Neural cell (in vitro differentiated cells): ENCODE measurements around the gene HDGFL3.
"Not testable (repeated sequence)": the region's sequence is repeated elsewhere in the genome, so short reads cannot be mapped to it uniquely, and the experiment has no call there.

Source experiments
- EP300 ChIP-seq: fragments of 450-650 bp; conservative IDR thresholded peaks from 2 replicates; pipeline ENCODE4 v1.6.1; 2014; ENCODE audit warnings: antibody characterized with exemption, mild to moderate bottlenecking, moderate library complexity; ENCODE audit not compliant: poor library complexity, severe bottlenecking
- POLR2AphosphoS5 ChIP-seq: IDR thresholded peaks from 2 replicates; pipeline ENCODE4 v1.6.1; 2012
- SMC3 ChIP-seq: fragments of 450-650 bp; conservative IDR thresholded peaks from 2 replicates; pipeline ENCODE4 v1.6.1; 2014; ENCODE audit warnings: antibody characterized with exemption, mild to moderate bottlenecking, moderate library complexity; ENCODE audit not compliant: poor library complexity
- TF ChIP-seq, protein P1 (sequence below): fragments of 450-650 bp; IDR thresholded peaks from 2 replicates; pipeline ENCODE4 v1.5.1; 2014; ENCODE audit warnings: antibody characterized with exemption, mild to moderate bottlenecking, moderate library complexity; ENCODE audit not compliant: poor library complexity, severe bottlenecking
- TF ChIP-seq, protein P2 (sequence below): IDR thresholded peaks from 2 replicates; pipeline ENCODE4 v1.6.1; 2012; ENCODE audit warnings: borderline replicate concordance

DNA sequence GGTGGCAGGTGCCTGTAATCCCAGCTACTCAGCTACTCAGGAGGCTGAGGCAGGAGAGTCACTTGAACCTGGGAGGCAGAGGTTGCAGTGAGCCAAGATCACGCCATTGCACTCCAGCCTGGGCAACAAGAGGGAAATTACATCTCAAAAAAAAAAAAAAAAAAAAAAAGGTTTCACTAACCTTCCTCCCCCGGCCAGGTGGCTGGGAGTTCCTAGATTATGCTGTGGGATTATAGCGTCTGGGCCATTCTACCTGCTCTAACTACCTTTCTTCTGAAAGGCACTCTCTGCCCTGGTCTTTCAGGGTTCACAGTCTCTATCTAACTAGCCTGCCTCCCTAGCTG is 115.7 kb downstream of the HDGFL3 start:
- TF ChIP-seq, protein P1, sequence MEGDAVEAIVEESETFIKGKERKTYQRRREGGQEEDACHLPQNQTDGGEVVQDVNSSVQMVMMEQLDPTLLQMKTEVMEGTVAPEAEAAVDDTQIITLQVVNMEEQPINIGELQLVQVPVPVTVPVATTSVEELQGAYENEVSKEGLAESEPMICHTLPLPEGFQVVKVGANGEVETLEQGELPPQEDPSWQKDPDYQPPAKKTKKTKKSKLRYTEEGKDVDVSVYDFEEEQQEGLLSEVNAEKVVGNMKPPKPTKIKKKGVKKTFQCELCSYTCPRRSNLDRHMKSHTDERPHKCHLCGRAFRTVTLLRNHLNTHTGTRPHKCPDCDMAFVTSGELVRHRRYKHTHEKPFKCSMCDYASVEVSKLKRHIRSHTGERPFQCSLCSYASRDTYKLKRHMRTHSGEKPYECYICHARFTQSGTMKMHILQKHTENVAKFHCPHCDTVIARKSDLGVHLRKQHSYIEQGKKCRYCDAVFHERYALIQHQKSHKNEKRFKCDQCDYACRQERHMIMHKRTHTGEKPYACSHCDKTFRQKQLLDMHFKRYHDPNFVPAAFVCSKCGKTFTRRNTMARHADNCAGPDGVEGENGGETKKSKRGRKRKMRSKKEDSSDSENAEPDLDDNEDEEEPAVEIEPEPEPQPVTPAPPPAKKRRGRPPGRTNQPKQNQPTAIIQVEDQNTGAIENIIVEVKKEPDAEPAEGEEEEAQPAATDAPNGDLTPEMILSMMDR = not testable (repeated sequence)
- not testable (repeated sequence) for TF ChIP-seq SMC3, POLR2AphosphoS5, EP300
- TF ChIP-seq, protein P2, sequence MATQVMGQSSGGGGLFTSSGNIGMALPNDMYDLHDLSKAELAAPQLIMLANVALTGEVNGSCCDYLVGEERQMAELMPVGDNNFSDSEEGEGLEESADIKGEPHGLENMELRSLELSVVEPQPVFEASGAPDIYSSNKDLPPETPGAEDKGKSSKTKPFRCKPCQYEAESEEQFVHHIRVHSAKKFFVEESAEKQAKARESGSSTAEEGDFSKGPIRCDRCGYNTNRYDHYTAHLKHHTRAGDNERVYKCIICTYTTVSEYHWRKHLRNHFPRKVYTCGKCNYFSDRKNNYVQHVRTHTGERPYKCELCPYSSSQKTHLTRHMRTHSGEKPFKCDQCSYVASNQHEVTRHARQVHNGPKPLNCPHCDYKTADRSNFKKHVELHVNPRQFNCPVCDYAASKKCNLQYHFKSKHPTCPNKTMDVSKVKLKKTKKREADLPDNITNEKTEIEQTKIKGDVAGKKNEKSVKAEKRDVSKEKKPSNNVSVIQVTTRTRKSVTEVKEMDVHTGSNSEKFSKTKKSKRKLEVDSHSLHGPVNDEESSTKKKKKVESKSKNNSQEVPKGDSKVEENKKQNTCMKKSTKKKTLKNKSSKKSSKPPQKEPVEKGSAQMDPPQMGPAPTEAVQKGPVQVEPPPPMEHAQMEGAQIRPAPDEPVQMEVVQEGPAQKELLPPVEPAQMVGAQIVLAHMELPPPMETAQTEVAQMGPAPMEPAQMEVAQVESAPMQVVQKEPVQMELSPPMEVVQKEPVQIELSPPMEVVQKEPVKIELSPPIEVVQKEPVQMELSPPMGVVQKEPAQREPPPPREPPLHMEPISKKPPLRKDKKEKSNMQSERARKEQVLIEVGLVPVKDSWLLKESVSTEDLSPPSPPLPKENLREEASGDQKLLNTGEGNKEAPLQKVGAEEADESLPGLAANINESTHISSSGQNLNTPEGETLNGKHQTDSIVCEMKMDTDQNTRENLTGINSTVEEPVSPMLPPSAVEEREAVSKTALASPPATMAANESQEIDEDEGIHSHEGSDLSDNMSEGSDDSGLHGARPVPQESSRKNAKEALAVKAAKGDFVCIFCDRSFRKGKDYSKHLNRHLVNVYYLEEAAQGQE = not testable (repeated sequence)
